ENCODE measurements around the gene SRRM3.
"Not testable (repeated sequence)": the region's sequence is repeated elsewhere in the genome, so short reads cannot be mapped to it uniquely, and the experiment has no call there.

The SRRM3 gene

GRCh38 chr7:76291351-76292212, 89.9 kb downstream of the SRRM3 start:
- peak; percentile 91 for DNase-seq (ENCODE audit: low read depth)

DNA sequence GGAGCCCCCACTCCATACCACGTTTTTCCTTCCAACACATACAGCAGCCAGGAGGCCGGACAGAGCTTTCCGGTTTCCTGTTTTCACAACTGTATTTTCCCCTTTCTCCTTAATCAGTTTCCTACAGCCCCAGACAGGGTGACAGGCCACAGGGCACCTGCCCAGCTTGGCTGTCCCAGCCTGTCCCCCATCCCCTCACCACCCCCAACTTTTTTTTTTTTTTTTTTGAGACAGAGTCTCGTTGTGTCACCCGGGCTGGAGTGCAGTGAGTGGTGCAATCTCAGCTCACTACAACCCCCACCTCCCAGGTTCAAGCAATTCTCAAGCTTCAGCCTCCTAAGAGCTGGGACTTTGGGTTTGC, 90.5 kb downstream of the SRRM3 start:
- no peak for DNase-seq (ENCODE audit: low read depth)

DNA sequence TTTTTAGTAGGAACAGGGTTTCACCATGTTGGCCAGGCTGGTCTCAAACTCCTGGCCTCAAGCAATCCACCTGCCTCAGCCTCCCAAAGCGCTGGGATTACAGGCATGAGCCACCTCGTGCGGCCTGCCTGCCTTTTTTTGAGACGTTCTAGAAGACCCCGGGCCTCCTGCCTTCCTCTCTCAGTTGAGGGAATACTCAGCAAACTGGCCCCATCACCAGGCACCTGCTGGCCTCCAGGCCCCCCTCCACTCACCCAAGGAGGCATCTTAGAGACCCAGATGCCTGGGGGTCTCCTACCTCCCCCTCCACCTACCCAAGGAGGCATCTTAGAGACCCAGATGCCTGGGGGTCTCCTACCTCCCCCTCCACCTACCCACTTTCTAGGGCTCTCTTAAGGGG, 91.2 kb downstream of the SRRM3 start:
- not testable (repeated sequence) for DNase-seq (ENCODE audit: low read depth)

DNA sequence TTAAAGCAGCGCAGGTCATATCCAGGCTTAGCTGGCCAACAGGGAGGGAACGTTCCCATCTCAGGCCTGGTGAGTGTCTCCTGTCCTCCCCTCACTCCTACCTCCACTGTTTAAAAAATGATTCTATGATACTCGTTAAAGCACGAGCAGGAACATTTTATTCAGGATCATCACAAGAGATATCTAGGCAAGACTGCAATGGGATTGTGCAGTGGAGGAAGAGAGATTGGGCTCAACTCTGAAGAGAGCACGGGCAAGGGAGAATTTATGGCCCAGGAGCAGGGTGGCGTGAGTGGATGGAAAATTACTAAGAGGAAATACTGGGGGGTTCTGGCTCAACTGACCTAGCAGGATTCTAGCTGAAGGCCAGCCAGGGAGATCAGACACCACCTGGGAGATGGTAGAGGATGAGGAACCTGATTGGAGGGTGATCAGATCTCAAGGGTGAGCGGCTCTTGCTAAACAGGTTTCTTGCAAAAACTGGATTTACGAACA, 91.8 kb downstream of the SRRM3 start:
- DNase-seq (ENCODE audit: low read depth), result no peak

GRCh38 chr7:76294344-76295024, 92.8 kb downstream of the SRRM3 start:
- DNase-seq (ENCODE audit: low read depth), result peak; percentile 93

- peak; percentile 80 for DNase-seq (ENCODE audit: low read depth)
Observed at GRCh38 chr7:76296743-76297740, 95.3 kb downstream of the SRRM3 start.

DNA sequence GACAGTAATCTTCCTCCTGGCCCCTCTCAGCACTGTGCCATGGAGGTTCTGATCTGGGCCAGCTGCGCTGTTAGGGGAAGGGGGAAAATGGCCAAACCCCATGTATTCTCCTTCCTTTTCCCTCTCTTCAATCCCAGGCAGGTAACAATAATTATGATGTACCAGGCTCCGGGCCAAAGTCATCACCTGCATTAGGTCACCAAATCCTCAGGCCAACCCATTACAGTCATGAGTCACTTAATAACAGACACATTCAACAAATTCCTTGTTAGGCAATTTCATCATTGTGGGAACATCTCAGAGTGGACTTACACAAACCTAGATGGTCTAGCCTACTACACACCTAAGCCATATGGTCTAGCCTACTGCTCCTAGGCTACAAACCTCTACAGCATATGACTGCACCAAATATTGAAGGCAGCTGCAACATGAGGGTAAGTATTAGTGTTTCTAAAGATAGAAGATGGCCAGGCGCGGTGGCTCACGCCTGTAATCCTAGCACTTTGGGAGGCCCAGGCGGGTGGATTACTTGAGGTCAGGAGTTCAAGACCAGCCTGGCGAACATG, 98.6 kb downstream of the SRRM3 start:
- no peak for DNase-seq (ENCODE audit: low read depth)

GRCh38 chr7:76301000-76301399, 99.3 kb downstream of the SRRM3 start:
- DNase-seq (ENCODE audit: low read depth), result no peak

DNA sequence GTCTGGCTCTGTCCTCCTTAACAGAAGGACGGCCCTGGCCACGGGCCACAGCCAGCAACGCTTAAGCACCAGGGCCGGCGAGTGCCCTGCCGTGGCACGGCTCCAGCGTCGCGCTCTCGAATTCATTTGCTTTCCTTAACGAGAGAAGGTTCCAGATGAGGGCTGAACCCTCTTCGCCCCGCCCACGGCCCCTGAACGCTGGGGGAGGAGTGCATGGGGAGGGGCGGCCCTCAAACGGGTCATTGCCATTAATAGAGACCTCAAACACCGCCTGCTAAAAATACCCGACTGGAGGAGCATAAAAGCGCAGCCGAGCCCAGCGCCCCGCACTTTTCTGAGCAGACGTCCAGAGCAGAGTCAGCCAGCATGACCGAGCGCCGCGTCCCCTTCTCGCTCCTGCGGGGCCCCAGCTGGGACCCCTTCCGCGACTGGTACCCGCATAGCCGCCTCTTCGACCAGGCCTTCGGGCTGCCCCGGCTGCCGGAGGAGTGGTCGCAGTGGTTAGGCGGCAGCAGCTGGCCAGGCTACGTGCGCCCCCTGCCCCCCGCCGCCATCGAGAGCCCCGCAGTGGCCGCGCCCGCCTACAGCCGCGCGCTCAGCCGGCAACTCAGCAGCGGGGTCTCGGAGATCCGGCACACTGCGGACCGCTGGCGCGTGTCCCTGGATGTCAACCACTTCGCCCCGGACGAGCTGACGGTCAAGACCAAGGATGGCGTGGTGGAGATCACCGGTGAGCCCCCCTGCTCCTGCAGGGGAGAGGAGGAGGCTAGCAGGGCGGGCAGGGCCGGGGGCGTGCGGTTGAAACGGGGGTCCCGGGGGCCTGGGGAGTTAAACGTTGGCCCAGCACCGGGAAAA, 100.9 kb downstream of the SRRM3 start, which contains the start of gene HSPB1:
Gene HSPB1, plus strand, starts transcription at position 327 of the 855 bp plus-strand sequence. Its CDS starts 40 bp downstream, at position 367.
- peak; percentile 84 for DNase-seq (ENCODE audit: low read depth)

- DNase-seq (ENCODE audit: low read depth), result peak; percentile 95
Observed at GRCh38 chr7:76303202-76304147, 101.8 kb downstream of the SRRM3 start.

GRCh38 chr7:76304888-76305375, 103.2 kb downstream of the SRRM3 start:
- DNase-seq (ENCODE audit: low read depth), result no peak

DNA sequence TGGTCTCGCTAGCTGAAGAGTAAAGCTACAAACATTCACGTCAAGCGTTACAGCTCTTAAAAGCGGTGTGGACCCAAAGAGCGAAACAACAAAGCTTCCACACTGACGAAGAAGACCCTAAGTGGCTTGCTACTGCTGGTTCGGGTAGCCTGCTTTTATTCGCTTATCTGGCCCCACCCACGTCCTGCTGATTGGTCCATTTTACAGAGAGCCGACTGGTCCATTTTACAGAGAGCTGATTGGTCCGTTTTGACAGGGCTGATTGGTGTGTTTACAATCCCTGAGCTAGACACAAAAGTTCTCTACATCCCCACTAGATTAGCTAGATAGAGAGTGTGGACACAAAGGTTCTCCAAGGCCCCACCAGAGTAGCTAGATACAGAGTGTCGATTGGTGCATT, 107.2 kb downstream of the SRRM3 start:
- not testable (repeated sequence) for DNase-seq (ENCODE audit: low read depth)

DNA sequence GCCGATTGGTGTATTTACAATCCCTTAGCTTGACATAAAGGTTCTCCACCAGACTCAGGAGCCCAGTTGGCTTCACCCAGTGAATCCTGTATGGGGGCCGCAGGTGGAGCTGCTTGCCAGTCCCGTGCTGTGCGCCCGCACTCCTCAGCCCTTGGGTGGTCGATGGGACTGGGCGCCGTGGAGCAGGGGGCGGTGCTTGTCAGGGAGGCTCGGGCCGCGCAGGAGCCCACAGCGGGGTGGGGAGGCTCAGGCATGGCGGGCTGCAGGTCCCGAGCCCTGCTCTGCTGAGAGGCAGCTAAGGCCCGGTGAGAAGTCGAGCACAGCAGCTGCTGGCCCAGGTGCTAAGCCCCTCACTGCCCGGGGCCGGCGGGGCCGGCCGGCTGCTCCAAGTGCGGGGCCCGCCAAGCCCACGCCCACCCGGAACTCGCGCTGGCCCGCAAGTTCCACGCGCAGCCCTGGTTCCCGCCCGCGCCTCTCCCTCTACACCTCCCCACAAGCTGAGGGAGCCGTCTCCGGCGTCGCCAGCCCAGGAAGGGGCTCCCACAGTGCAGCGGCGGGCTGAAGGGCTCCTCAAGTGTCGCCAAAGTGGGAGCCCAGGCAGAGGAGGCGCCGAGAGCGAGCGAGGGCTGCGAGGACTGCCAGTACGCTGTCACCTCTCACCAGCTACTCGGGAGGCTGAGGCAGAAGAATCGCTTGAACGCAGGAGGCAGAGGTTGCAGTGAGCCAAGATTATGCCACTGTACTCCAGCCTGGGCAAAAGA, 107.8 kb downstream of the SRRM3 start:
- not testable (repeated sequence) for DNase-seq (ENCODE audit: low read depth)

DNA sequence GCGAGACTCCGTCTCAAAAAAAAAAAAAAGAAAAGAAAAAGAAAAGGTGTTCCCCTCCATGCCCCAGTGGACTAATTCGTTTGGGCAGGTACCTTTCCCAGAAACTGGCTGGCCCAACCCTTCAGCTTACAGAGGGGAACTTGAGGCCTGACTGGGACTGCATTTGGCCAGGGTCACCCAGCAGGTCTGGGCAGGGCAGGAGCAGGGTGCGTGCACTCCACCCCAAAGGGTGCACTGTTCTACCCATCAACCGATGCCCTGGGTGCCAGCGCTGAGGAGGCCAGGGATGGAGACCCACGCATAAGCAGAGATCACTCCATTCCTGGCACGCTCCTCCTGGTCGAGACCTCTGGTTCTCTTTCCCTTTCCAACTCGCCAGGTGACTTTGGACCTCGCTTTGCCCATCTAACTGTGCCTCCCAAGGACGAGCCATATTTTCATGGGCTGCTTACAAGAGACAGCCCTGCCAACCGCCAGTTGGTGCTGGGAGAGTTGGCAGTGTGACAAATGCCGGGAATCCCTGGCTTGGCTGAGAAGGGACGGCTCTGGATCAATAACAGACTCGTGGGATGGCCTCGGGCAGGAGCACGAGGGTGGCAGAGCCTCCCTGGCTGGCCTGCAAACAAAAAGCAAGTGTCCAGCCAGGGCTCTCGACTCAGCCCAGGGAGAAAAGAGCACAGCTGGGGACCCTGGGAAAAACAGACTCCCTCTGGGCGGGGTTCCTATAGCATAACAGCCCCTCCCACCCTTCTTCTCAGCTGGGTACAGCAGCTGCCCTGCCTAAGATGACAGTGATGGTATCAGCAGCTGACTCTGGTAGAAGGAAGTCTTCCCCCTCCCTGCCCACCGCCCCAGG, 108.6 kb downstream of the SRRM3 start:
- DNase-seq (ENCODE audit: low read depth), result no peak

- not testable (repeated sequence) for DNase-seq (ENCODE audit: low read depth)
Observed at GRCh38 chr7:76311838-76312237, 110.1 kb downstream of the SRRM3 start.

GRCh38 chr7:76314042-76314721, 112.5 kb downstream of the SRRM3 start:
- DNase-seq (ENCODE audit: low read depth), result peak; percentile 93

DNA sequence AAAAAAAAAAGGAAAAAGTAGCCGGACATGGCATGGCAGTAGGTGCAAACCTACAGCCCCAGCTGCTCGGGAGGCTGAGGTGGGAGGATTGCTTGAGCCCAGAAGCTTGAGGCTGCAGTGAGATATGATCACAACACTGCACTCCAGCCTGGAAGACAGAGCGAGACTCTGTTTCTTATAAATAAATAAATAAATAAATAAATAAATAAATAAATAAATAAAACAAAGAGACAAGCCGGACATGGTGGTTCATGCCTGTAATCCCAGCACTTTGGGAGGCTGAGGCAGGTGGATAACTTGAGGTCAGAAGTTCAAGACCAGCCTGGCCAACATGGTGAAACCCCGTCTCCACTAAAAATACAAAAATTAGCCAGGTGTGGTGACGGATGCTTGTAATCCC, 113.0 kb downstream of the SRRM3 start:
- DNase-seq (ENCODE audit: low read depth), result not testable (repeated sequence)

All from fibroblast of the conjunctiva (primary cell).